H9 (cell line): ENCODE measurements around the gene OSBPL8. TPM values are rescaled to one million over a fixed set of nuclear protein-coding genes. Genes with fewer than 3 reads are reported as not detected.

ENCODE experiments used
- DNase-seq: peaks from one replicate; pipeline ENCODE4 v3.0.0-alpha.2; 2017
- H2AFZ ChIP-seq: one replicate; pipeline ENCODE4 v1.6.1; 2013; ENCODE audit warnings: mild to moderate bottlenecking, low read length, control low read depth, moderate library complexity
- H2AK5ac ChIP-seq: 2 replicates; pipeline ENCODE4 v1.6.1; 2013; ENCODE audit warnings: low read length, control low read depth, mixed read lengths; ENCODE audit not compliant: insufficient read length
- H2BK120ac ChIP-seq: one replicate; pipeline ENCODE4 v1.6.1; 2013; ENCODE audit warnings: low read depth, mild to moderate bottlenecking, low read length, control low read depth, inconsistent platforms; ENCODE audit not compliant: poor library complexity, severe bottlenecking
- H2BK12ac ChIP-seq: 2 replicates; pipeline ENCODE4 v1.6.1; 2013; ENCODE audit warnings: low read length, control low read depth, mixed read lengths, low read depth; ENCODE audit not compliant: insufficient read length
- H2BK15ac ChIP-seq: 2 replicates; pipeline ENCODE4 v1.6.1; 2013; ENCODE audit warnings: low read depth, low read length, control low read depth
- H2BK20ac ChIP-seq: one replicate; pipeline ENCODE4 v1.6.1; 2013; ENCODE audit warnings: low read depth, mild to moderate bottlenecking, low read length, control low read depth, inconsistent platforms; ENCODE audit not compliant: poor library complexity, severe bottlenecking
- H2BK5ac ChIP-seq: 2 replicates; pipeline ENCODE4 v1.6.1; 2013; ENCODE audit warnings: low read length, control low read depth, mixed read lengths; ENCODE audit not compliant: insufficient read length
- H3K14ac ChIP-seq: 2 replicates; pipeline ENCODE4 v1.6.1; 2013; ENCODE audit warnings: low read length, control low read depth; ENCODE audit not compliant: insufficient read depth
- H3K18ac ChIP-seq: 2 replicates; pipeline ENCODE4 v1.6.1; 2013; ENCODE audit warnings: low read depth, mild to moderate bottlenecking, mixed read lengths, low read length, control low read depth; ENCODE audit not compliant: insufficient read length
- H3K23ac ChIP-seq: 2 replicates; pipeline ENCODE4 v1.6.1; 2013; ENCODE audit warnings: low read length, control low read depth, mixed read lengths, low read depth; ENCODE audit not compliant: insufficient read length
- H3K23me2 ChIP-seq: 2 replicates; pipeline ENCODE4 v1.6.1; 2013; ENCODE audit warnings: low read depth, mild to moderate bottlenecking, mixed read lengths, low read length, control low read depth; ENCODE audit not compliant: insufficient read length, poor library complexity, severe bottlenecking
- H3K27ac ChIP-seq: 2 replicates; pipeline ENCODE4 v1.5.1; 2013; ENCODE audit warnings: low read length, control low read depth, mixed read lengths, low read depth; ENCODE audit not compliant: insufficient read length
- H3K27me3 ChIP-seq: 2 replicates; pipeline ENCODE4 v1.6.1; 2013; ENCODE audit warnings: low read length, control low read depth, inconsistent platforms; ENCODE audit not compliant: insufficient read depth
- H3K4ac ChIP-seq: 2 replicates; pipeline ENCODE4 v1.6.1; 2013; ENCODE audit warnings: low read depth, mild to moderate bottlenecking, control low read depth, inconsistent platforms, low read length, moderate library complexity
- H3K4me1 ChIP-seq: 2 replicates; pipeline ENCODE4 v1.6.1; 2013; ENCODE audit warnings: low read length, control low read depth, inconsistent platforms; ENCODE audit not compliant: insufficient read depth
- H3K4me2 ChIP-seq: 2 replicates; pipeline ENCODE4 v1.6.1; 2013; ENCODE audit warnings: low read length, control low read depth, mixed read lengths; ENCODE audit not compliant: insufficient read length, insufficient read depth
- H3K56ac ChIP-seq: 2 replicates; pipeline ENCODE4 v1.6.1; 2013; ENCODE audit warnings: low read depth, mild to moderate bottlenecking, mixed read lengths, low read length, control low read depth; ENCODE audit not compliant: insufficient read length
- H3K79me1 ChIP-seq: 2 replicates; pipeline ENCODE4 v1.6.1; 2013; ENCODE audit warnings: low read depth, mild to moderate bottlenecking, moderate library complexity, low read length, control low read depth, inconsistent platforms; ENCODE audit not compliant: insufficient read depth, poor library complexity, severe bottlenecking
- H3K79me2 ChIP-seq: 2 replicates; pipeline ENCODE4 v1.6.1; 2013; ENCODE audit warnings: low read length, control low read depth, inconsistent platforms; ENCODE audit not compliant: insufficient read depth
- H3K9ac ChIP-seq: 2 replicates; pipeline ENCODE4 v1.6.1; 2013; ENCODE audit warnings: low read length, control low read depth, mixed read lengths; ENCODE audit not compliant: insufficient read length; ENCODE audit errors: extremely low read depth
- H3K9me3 ChIP-seq: one replicate; pipeline ENCODE4 v1.6.1; 2013; ENCODE audit warnings: low read depth, low read length, inconsistent platforms; ENCODE audit not compliant: control insufficient read depth
- H3T11ph ChIP-seq: one replicate; pipeline ENCODE4 v1.6.1; 2013; ENCODE audit warnings: mild to moderate bottlenecking, low read length, control low read depth, inconsistent platforms
- H4K20me1 ChIP-seq: one replicate; pipeline ENCODE4 v1.6.1; 2013; ENCODE audit not compliant: control insufficient read depth, insufficient read length, insufficient read depth
- H4K5ac ChIP-seq: 2 replicates; pipeline ENCODE4 v1.6.1; 2013; ENCODE audit warnings: low read depth, mild to moderate bottlenecking, mixed read lengths, low read length, control low read depth; ENCODE audit not compliant: insufficient read length
- H4K8ac ChIP-seq: replicated peaks from 2 replicates; pipeline ENCODE4 v1.6.1; 2013; ENCODE audit warnings: low read length, control low read depth, mixed read lengths, low read depth; ENCODE audit not compliant: insufficient read length
- H4K91ac ChIP-seq: 2 replicates; pipeline ENCODE4 v1.6.1; 2013; ENCODE audit warnings: low read depth, mild to moderate bottlenecking, moderate library complexity, mixed read lengths, low read length, control low read depth; ENCODE audit not compliant: insufficient read length
- H3K27ac Mint-ChIP-seq, 3 experiments: 2 replicates in 2 of 3; 3 replicates in 1 of 3; pipeline ENCODE4 v1.8.0; 2020 to 2021; ENCODE audit warnings: mixed read lengths in 3 of 3, mild to moderate bottlenecking in 1 of 3, moderate library complexity in 1 of 3
- H3K27me3 Mint-ChIP-seq: 2 replicates; pipeline ENCODE4 v1.8.0; 2021; ENCODE audit warnings: low read depth, mild to moderate bottlenecking, moderate library complexity, mixed read lengths
- H3K36me3 Mint-ChIP-seq, 3 experiments: 2 replicates in 2 of 3; 3 replicates in 1 of 3; pipeline ENCODE4 v1.8.0; 2020 to 2021; ENCODE audit warnings: low read depth in 3 of 3, mixed read lengths in 3 of 3; ENCODE audit not compliant: insufficient read depth in 1 of 3
- H3K4me1 Mint-ChIP-seq, 2 experiments: 2 replicates each; pipeline ENCODE4 v1.8.0; 2020; ENCODE audit warnings: mixed read lengths in 2 of 2
- H3K4me3 Mint-ChIP-seq, 2 experiments: 2 replicates in 1 of 2; 3 replicates in 1 of 2; pipeline ENCODE4 v1.8.0; 2020 to 2021; ENCODE audit warnings: mild to moderate bottlenecking in 2 of 2, mixed read lengths in 2 of 2, moderate library complexity in 1 of 2
- H3K9me3 Mint-ChIP-seq, 2 experiments: 2 replicates in 1 of 2; 3 replicates in 1 of 2; pipeline ENCODE4 v1.8.0; 2020; ENCODE audit warnings: mild to moderate bottlenecking in 2 of 2, mixed read lengths in 2 of 2, moderate library complexity in 1 of 2
- WGBS: extraction: QIAGEN DNeasy Blood & Tissue Kit; methylation state at CpG from one replicate; pipeline ENCODE4 v1.1.7; 2013; ENCODE audit warnings: missing lambda C conversion rate, low lambda C conversion rate, mixed read lengths; ENCODE audit not compliant: insufficient read length; ENCODE audit errors: extremely low coverage; 5-methylcytosine and 5-hydroxymethylcytosine counted together
- total RNA-seq: library from RNA; stranded (reverse); gene quantifications from 2 replicates; pipeline ENCODE4 v1.2.1, GENCODE V29; 2021
- TF ChIP-seq, protein P1 (sequence below): fragments of 200-600 bp; sonication (generic); conservative IDR thresholded peaks from 3 replicates; pipeline ENCODE4 v1.8.0; 2021; ENCODE audit warnings: antibody characterized with exemption, mild to moderate bottlenecking

Gene OSBPL8
- total RNA-seq, 1 experiment from 2014 or later = 61.2 TPM

DNA sequence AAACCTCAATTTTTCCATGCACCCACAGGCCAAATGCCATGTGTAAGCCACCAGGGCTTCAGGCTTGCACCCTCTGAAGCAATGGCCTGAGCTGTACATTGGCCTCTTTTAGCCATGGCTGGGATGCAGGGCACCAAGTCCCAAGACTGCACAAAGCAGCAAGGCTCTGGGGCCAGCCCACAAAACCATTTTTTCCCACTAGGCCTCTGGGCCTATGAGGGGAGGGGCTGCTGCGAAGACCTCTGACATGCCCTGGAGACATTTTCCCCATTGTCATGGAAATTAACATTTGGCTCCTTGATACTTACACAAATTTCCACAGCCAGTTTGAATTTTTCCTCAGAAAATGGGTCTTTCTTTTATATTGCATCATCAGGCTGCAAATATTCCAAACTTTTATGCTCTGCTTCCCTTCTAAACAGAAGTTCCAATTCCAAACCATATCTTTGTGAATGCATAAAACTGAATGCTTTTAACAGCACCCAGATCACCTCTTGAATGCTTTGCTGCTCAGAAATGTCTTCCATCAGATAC, 14.3 kb upstream of the OSBPL8 start:
- peaks cover 9% of the 10 kb centered on the region for H3K9me3 ChIP-seq
- no peak overlapping the region for H3K56ac ChIP-seq
- H3K36me3 Mint-ChIP-seq = peaks cover 12 to 22% (median 14%) of the 10 kb centered on the region in 3 experiments
- H2BK120ac ChIP-seq = no peak overlapping the region
- H3K27me3 ChIP-seq = no peaks in the 10 kb centered on the region
- no peak overlapping the region for H3K4me3 Mint-ChIP-seq
- no peak overlapping the region for H4K8ac ChIP-seq
- H3T11ph ChIP-seq = no peak overlapping the region
- TF ChIP-seq, protein P1, sequence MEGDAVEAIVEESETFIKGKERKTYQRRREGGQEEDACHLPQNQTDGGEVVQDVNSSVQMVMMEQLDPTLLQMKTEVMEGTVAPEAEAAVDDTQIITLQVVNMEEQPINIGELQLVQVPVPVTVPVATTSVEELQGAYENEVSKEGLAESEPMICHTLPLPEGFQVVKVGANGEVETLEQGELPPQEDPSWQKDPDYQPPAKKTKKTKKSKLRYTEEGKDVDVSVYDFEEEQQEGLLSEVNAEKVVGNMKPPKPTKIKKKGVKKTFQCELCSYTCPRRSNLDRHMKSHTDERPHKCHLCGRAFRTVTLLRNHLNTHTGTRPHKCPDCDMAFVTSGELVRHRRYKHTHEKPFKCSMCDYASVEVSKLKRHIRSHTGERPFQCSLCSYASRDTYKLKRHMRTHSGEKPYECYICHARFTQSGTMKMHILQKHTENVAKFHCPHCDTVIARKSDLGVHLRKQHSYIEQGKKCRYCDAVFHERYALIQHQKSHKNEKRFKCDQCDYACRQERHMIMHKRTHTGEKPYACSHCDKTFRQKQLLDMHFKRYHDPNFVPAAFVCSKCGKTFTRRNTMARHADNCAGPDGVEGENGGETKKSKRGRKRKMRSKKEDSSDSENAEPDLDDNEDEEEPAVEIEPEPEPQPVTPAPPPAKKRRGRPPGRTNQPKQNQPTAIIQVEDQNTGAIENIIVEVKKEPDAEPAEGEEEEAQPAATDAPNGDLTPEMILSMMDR = no peak
- WGBS = no CpG with 5 or more reads among the region's 1 CpG
- no peak overlapping the region for H3K4ac ChIP-seq
- H3K23me2 ChIP-seq = no peaks in the 10 kb centered on the region
- no peak overlapping the region for H3K9ac ChIP-seq
- no peak overlapping the region for H3K4me2 ChIP-seq
- H4K20me1 ChIP-seq = no peaks in the 10 kb centered on the region
- H3K23ac ChIP-seq = no peak overlapping the region
- H3K18ac ChIP-seq = no peak overlapping the region
- H3K9me3 Mint-ChIP-seq = peaks cover 22 to 28% of the 10 kb centered on the region in 2 experiments
- DNase-seq = no peak
- H2BK15ac ChIP-seq = no peak overlapping the region
- no peak overlapping the region for H2BK12ac ChIP-seq
- H3K14ac ChIP-seq = no peak overlapping the region
- no peaks in the 10 kb centered on the region for H3K79me1 ChIP-seq
- H2BK20ac ChIP-seq = no peak overlapping the region
- no peak overlapping the region for H3K27ac Mint-ChIP-seq
- no peak overlapping the region for H2AK5ac ChIP-seq
- H3K4me1 Mint-ChIP-seq = no peaks in the 10 kb centered on the region
- no peaks in the 10 kb centered on the region for H3K4me1 ChIP-seq
- no peak overlapping the region for H2BK5ac ChIP-seq
- H4K5ac ChIP-seq = no peak overlapping the region
- no peak overlapping the region for H4K91ac ChIP-seq
- no peak overlapping the region for H2AFZ ChIP-seq
- no peaks in the 10 kb centered on the region for H3K27me3 Mint-ChIP-seq
- no peak overlapping the region for H3K27ac ChIP-seq
- no peaks in the 10 kb centered on the region for H3K79me2 ChIP-seq
